GM18907 (cell line): ENCODE measurements around the gene BCAS1.

Source experiments
- ATAC-seq: cut with Tn5 transposase; IDR thresholded peaks from one replicate; pipeline ENCODE4 v1.9.1; 2021; ENCODE audit warnings: mild to moderate bottlenecking, moderate library complexity; ENCODE audit not compliant: unreplicated experiment

Gene BCAS1

GRCh38 chr20:53895385-53895755, 175.0 kb downstream of the BCAS1 start:
- ATAC-seq: no peak

DNA sequence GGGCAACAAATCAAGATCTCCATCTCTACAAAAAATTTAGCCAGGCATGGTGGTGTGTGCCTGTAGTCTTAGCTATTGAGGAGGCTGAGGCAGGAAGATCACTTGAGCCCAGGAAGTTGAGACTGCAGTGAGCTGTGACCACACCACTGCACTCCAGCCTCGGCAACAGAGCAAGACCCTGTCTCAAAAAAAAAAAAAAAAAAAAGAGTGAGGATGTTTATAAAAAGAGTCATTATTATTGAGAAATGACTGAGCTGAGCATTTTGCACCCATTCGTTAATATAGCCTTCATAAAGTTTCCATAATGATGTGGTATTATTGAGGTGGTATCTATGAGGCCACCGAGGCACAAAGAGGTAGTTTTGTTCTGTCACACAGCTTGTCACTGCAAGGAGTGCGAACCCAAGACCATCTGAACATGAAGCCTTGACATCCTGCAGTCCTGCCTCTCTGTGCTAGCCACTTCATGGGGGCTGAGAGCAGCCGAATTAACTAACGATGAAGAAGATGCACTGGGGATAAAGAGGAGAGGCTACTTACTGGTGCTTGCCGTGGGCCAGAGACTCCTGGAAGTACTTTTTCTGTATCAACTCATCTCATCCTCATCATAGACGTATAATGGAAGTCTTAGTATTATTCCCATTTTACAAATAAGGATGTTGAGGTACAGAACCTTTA, 175.5 kb downstream of the BCAS1 start:
- no peak for ATAC-seq
